DMS53 (cell line): Measurements from ENCODE around the gene BEX3.

ENCODE experiments used
- DNase-seq: peaks from one replicate; lab custom pipeline; 2025; lab: John Stamatoyannopoulos, UW

BEX3 gene

DNA sequence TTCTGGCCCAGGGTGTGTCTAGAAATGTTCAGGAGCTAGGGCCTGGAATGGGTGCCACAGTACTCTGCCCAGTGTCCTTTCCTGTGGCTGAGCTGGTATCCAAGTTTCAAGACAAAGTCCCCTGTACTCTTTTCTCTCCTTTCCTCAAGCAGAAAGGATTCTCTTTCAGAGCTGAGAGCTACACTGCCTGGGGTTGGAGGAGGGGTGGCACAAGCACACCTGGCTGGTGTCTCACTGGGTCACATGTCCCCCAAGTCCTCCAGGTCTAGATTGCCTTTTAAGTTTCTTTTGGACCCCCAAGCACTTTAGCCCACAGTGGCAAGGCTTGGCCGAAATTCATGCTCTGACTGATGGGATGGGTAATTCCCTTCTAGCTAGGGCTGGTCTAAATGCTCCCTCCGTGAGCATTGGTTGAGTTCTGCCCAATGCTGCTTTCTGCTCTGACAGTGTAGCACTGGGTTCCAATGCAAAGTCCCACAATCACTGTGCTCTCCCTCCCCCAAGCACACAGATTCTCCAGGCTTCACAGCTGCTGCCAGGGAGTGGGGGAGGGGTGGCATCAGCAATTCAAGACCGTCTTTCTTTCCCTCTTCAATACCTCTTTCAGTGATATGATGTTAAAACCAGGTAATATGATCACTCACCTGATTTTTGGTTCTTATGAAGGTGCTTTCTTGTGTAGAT, 47.8 kb downstream of the BEX3 start:
- DNase-seq = no peak
